SK-N-SH treated with all-trans-retinoic acid at 6 μM for 48 hours (cell line): Measurements from ENCODE around the gene ABHD17C.
A peak's percentile ranks its signal among the peaks of the same experiment; 100 is the strongest.

Experiments
- ATAC-seq: fragments of 200-7000 bp; cut with Tn5 transposase; 3 replicates; pipeline ENCODE4 v1.9.1; 2020; ENCODE audit warnings: mild to moderate bottlenecking, moderate library complexity
- ARNTL ChIP-seq: fragments of 450-650 bp; formaldehyde crosslinking; IDR thresholded peaks from 2 replicates; pipeline ENCODE4 v1.5.0; 2020; ENCODE audit warnings: low read depth, mild to moderate bottlenecking, moderate library complexity, borderline replicate concordance
- CSDC2 ChIP-seq: fragments of 250-450 bp; sonication (Bioruptor Pico); IDR thresholded peaks from 2 replicates; pipeline ENCODE4 v1.5.0; 2020; ENCODE audit warnings: mild to moderate bottlenecking, moderate library complexity
- ESRRG ChIP-seq: fragments of 250-450 bp; sonication (Bioruptor Pico); IDR thresholded peaks from 2 replicates; pipeline ENCODE4 v1.6.1; 2021; ENCODE audit warnings: mild to moderate bottlenecking
- ISL1 ChIP-seq: fragments of 250-450 bp; sonication (Bioruptor Pico); IDR thresholded peaks from 2 replicates; pipeline ENCODE4 v2.1.2; 2022; ENCODE audit warnings: mild to moderate bottlenecking, moderate library complexity
- OSR1 ChIP-seq: fragments of 250-450 bp; sonication (Bioruptor Pico); IDR thresholded peaks from 2 replicates; pipeline ENCODE4 v1.8.0; 2022; ENCODE audit warnings: moderate library complexity, mild to moderate bottlenecking, inconsistent platforms
- POU6F1 ChIP-seq: fragments of 250-450 bp; sonication (Bioruptor Pico); IDR thresholded peaks from 2 replicates; pipeline ENCODE4 v1.8.0; 2021; ENCODE audit warnings: low read depth, mild to moderate bottlenecking, moderate library complexity, borderline replicate concordance
- PPARA ChIP-seq: fragments of 250-450 bp; sonication (Bioruptor Pico); IDR thresholded peaks from 2 replicates; pipeline ENCODE4 v1.5.0; 2020; ENCODE audit warnings: mild to moderate bottlenecking, borderline replicate concordance
- TCF4 ChIP-seq: fragments of 250-450 bp; sonication (Bioruptor Pico); IDR thresholded peaks from 2 replicates; pipeline ENCODE4 v1.8.0; 2021; ENCODE audit warnings: mild to moderate bottlenecking, moderate library complexity, borderline replicate concordance
- TOX ChIP-seq: fragments of 250-450 bp; sonication (Bioruptor Pico); IDR thresholded peaks from 2 replicates; pipeline ENCODE4 v1.8.0; 2021; ENCODE audit warnings: mild to moderate bottlenecking, moderate library complexity, borderline replicate concordance
- TSHZ2 ChIP-seq: fragments of 250-450 bp; sonication (Bioruptor Pico); IDR thresholded peaks from 2 replicates; pipeline ENCODE4 v1.5.0; 2020; ENCODE audit warnings: mild to moderate bottlenecking, moderate library complexity
- ZFP3 ChIP-seq: fragments of 250-450 bp; sonication (Bioruptor Pico); IDR thresholded peaks from 2 replicates; pipeline ENCODE4 v1.5.0; 2020; ENCODE audit warnings: mild to moderate bottlenecking, moderate library complexity
- ZFP30 ChIP-seq: fragments of 450-650 bp; formaldehyde crosslinking; IDR thresholded peaks from 2 replicates; pipeline ENCODE4 v1.5.0; 2022; ENCODE audit warnings: mild to moderate bottlenecking, moderate library complexity
- ZNF565 ChIP-seq: fragments of 450-650 bp; formaldehyde crosslinking; conservative IDR thresholded peaks from 2 replicates; pipeline ENCODE4 v1.5.0; 2020; ENCODE audit warnings: low read depth, mild to moderate bottlenecking, moderate library complexity
- ZNF8 ChIP-seq: fragments of 450-650 bp; formaldehyde crosslinking; IDR thresholded peaks from 2 replicates; pipeline ENCODE4 v1.5.0; 2020; ENCODE audit warnings: mild to moderate bottlenecking, moderate library complexity
- TF ChIP-seq, protein P1 (sequence below): fragments of 250-450 bp; sonication (Bioruptor Pico); IDR thresholded peaks from 2 replicates; pipeline ENCODE4 v1.5.1; 2020; ENCODE audit warnings: low read depth, mild to moderate bottlenecking, moderate library complexity
- TF ChIP-seq, protein P2 (sequence below): fragments of 250-450 bp; sonication (Bioruptor Pico); IDR thresholded peaks from 2 replicates; pipeline ENCODE4 v1.8.0; 2020; ENCODE audit warnings: mild to moderate bottlenecking, moderate library complexity, borderline replicate concordance

The ABHD17C gene

DNA sequence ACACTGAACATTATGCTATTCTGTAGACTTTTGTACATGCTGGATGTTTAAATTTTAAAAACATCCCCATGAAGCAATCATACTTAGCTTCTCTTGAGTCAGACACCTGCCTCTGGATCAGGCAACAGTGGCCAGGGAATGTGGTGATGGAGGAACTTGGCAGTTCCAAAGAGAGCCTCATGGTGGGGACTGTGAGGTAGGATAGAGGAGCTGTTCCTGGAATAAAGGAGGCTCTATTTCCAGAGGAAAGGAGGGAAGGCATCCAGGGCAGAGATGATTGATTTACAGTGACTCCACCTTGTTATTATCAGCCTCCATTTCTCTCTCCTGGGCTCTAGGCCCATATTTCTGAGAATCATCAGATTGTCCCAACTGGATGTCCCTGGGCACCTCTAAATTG is 35.0 kb upstream of the ABHD17C start:
- no peak for TF ChIP-seq ZNF8 (CRISPR knock-in tag)
- TF ChIP-seq, protein P1, sequence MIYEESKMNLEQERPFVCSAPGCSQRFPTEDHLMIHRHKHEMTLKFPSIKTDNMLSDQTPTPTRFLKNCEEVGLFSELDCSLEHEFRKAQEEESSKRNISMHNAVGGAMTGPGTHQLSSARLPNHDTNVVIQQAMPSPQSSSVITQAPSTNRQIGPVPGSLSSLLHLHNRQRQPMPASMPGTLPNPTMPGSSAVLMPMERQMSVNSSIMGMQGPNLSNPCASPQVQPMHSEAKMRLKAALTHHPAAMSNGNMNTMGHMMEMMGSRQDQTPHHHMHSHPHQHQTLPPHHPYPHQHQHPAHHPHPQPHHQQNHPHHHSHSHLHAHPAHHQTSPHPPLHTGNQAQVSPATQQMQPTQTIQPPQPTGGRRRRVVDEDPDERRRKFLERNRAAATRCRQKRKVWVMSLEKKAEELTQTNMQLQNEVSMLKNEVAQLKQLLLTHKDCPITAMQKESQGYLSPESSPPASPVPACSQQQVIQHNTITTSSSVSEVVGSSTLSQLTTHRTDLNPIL (CRISPR knock-in tag) = no peak
- TF ChIP-seq ZFP30 = no peak
- no peak for TF ChIP-seq TSHZ2
- peak; percentile 92 for ATAC-seq

GRCh38 chr15:80662129-80662528 is 33.0 kb upstream of the ABHD17C start:
- no peak for ATAC-seq
- TF ChIP-seq PPARA (CRISPR knock-in tag) (no peak), ZNF565 (CRISPR knock-in tag) (no peak), TOX (CRISPR knock-in tag) (no peak), POU6F1 (CRISPR knock-in tag) (no peak)
- TF ChIP-seq, all 23 proteins: peak for 0

DNA sequence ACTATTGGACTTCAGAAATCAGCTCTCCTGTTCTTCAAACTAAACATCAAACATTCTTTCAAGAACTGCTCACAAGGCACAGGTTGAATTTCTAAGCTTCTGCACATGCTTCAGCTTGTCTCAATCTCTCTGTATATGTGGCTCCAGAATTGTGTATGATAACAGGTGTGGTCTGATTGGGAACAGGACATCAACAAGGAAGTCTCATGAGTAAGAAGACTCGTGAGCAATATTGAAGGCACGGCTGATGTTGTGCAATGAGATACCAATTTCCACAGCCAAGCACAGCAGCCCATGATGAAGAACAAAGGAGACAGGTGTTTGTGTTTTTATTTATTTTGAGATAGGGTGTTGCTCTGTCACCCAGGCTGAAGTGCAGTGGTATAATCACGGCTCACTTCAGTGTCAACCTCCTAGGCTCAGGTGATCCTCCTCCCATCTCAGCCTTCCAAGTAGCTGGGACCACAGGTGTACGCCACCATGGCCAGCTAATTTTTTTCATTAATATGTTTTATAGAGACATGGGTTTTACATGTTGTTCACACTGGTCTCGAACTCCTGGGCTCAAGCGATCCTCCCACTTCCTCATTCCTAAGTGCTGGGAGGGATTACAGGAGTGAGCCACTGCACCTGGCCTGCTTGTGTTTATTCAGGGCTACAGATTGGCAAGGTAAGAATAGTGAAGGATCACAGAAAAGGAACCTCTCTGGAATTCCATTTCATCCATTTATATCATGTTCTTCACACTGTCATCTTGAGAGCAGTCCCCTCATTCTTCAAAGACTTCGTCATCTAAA is 32.2 kb upstream of the ABHD17C start:
- no peak for TF ChIP-seq CSDC2 (CRISPR knock-in tag)
- no peak for TF ChIP-seq TCF4
- no peak for TF ChIP-seq ZFP3
- TF ChIP-seq TSHZ2 = no peak
- TF ChIP-seq ZNF8 (CRISPR knock-in tag) = no peak
- TF ChIP-seq ARNTL (CRISPR knock-in tag) = no peak
- TF ChIP-seq ZNF565 (CRISPR knock-in tag) = no peak
- TF ChIP-seq, protein P2, sequence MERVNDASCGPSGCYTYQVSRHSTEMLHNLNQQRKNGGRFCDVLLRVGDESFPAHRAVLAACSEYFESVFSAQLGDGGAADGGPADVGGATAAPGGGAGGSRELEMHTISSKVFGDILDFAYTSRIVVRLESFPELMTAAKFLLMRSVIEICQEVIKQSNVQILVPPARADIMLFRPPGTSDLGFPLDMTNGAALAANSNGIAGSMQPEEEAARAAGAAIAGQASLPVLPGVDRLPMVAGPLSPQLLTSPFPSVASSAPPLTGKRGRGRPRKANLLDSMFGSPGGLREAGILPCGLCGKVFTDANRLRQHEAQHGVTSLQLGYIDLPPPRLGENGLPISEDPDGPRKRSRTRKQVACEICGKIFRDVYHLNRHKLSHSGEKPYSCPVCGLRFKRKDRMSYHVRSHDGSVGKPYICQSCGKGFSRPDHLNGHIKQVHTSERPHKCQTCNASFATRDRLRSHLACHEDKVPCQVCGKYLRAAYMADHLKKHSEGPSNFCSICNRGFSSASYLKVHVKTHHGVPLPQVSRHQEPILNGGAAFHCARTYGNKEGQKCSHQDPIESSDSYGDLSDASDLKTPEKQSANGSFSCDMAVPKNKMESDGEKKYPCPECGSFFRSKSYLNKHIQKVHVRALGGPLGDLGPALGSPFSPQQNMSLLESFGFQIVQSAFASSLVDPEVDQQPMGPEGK (CRISPR knock-in tag) = no peak
- no peak for TF ChIP-seq OSR1 (CRISPR knock-in tag)
- TF ChIP-seq ISL1 (CRISPR knock-in tag) = no peak
- TF ChIP-seq ESRRG (CRISPR knock-in tag) = no peak
- TF ChIP-seq ZFP30 = no peak
- TF ChIP-seq POU6F1 (CRISPR knock-in tag) = no peak
- no peak for ATAC-seq
